CD4-positive, alpha-beta T cell treated with Interleukin-1 beta for 1 hour (primary cell): ENCODE results near the gene OR10K1.
"Not testable (repeated sequence)": the region's sequence is repeated elsewhere in the genome, so short reads cannot be mapped to it uniquely, and the experiment has no call there.

Experiments
- DNase-seq, 2 donors: peaks; one replicate each; pipeline ENCODE4 v3.0.0-alpha.2; 2020 to 2022

Gene OR10K1

GRCh38 chr1:158461534-158461933, at the start of gene OR10K1:
Gene OR10K1, plus strand, starts transcription at chr1:158461834. Its CDS starts 3,728 bp downstream, at chr1:158465562.
- DNase-seq, result no peak

GRCh38 chr1:158414651-158415345, 46.8 kb upstream of the OR10K1 start:
- DNase-seq, result no peak

GRCh38 chr1:158417586-158417985, 44.0 kb upstream of the OR10K1 start:
- DNase-seq, result no peak

DNA sequence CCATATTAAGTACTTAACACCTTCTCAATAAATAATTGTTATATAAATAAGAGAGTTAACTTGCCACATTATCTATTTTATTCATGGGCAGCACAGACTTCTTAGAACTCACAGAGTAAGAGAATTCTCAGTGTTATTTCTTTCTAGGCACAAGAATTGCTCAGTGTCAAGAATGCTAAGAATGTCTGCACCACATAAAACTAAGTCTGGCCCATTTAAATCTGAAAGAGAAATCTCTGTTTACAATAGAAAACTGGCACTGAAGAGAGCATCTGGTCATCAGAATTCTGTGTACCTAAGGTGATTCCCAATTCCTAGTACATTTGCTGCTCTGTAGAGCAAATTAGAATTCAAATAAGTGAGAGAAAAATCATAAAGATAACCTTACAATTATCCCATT, 39.4 kb upstream of the OR10K1 start:
- DNase-seq, result no peak

GRCh38 chr1:158425027-158425426, 36.6 kb upstream of the OR10K1 start:
- no peak for DNase-seq

- DNase-seq, result no peak
These were observed 35.5 kb upstream of the OR10K1 start, which contains the start of gene OR10K2 for GRCh38 chr1:158426137-158426536. Gene OR10K2, minus strand, starts transcription at chr1:158426237. Its CDS starts 5,371 bp downstream, at chr1:158420866.

GRCh38 chr1:158430163-158430562, 31.5 kb upstream of the OR10K1 start:
- DNase-seq, result not testable (repeated sequence)

DNA sequence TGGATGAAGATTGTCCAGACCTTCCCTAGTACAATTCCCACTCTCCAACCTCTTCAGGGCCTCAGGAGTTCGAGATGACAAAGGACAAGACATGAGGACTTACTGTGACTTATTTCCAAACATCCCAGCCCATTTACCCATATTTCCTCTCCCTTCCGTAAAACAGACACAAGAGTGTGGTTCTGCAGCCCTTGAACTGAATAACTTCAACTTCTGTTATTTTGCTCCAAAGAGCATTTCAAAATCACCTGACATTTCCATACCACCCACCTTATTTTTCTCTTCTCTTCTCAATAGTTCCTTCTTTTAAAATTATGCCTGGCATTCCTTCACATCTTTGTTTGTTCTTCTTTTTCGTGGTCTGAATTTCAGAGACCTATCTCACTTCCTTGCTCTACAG, 26.9 kb upstream of the OR10K1 start:
- no peak for DNase-seq

- no peak for DNase-seq
These were observed 16.3 kb upstream of the OR10K1 start for GRCh38 chr1:158445376-158445775.

- no peak for DNase-seq
These were observed 7.1 kb upstream of the OR10K1 start for GRCh38 chr1:158454537-158454936.

- no peak for DNase-seq
These were observed 4.4 kb upstream of the OR10K1 start for GRCh38 chr1:158457246-158457645.

DNA sequence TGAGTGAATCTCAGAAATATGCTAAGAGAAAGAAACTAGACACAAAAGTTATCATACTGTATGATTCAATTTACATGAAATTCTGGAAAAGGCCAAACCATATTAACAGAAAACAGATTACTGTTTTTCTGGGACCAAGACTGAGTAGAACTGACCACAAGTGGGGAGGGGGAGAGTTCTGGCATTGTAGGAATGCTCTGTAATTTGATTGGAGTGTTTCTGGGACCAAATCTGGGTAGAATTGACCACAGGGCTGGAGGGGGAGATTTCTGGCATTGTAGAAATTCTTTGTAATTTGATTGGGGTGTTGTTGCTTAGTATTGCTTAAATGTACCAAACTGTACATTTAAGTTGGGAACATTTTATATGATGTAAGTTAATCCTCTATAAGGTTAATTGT, 3.4 kb upstream of the OR10K1 start:
- no peak for DNase-seq

- no peak for DNase-seq
These were observed 10.3 kb downstream of the OR10K1 start, which contains the start of gene OR10R2 for GRCh38 chr1:158471920-158472319. Gene OR10R2, plus strand, starts transcription at chr1:158472220. Its CDS starts 106 bp downstream, at chr1:158472326.

DNA sequence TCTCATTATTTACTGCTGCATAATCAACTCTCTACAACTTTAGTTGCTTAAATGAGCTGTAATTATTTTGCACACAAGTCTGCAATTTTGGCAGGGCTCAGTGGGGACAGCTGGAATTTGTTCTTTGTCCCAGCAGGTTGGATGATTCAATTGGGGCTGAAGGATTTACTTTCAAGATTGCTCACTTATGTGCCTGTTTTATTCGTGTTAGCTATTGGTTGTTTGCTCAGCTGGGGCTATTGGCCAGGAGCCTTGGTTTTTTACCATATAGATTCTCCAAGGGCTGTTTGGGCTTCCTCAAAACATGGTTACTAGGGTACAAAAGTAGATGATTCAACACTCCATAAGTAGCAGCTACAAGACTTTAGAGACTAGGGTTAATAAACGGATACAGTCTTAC, 23.8 kb downstream of the OR10K1 start:
- no peak for DNase-seq

DNA sequence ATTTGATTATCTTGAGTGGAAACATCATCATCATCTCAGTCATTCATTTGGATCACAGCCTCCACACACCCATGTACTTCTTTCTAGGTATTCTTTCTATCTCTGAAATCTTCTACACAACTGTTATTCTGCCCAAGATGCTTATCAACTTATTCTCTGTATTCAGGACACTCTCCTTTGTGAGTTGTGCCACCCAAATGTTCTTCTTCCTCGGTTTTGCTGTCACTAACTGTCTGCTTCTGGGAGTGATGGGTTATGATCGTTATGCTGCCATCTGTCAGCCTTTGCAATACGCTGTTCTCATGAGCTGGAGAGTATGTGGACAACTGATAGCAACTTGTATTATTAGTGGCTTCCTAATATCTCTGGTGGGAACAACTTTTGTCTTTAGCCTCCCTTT, 29.7 kb downstream of the OR10K1 start:
- DNase-seq, result no peak

GRCh38 chr1:158493054-158493453, 31.4 kb downstream of the OR10K1 start:
- no peak for DNase-seq

GRCh38 chr1:158494796-158495195, 33.2 kb downstream of the OR10K1 start:
- no peak for DNase-seq

- DNase-seq, result no peak
These were observed 34.7 kb downstream of the OR10K1 start for GRCh38 chr1:158496374-158496773.

DNA sequence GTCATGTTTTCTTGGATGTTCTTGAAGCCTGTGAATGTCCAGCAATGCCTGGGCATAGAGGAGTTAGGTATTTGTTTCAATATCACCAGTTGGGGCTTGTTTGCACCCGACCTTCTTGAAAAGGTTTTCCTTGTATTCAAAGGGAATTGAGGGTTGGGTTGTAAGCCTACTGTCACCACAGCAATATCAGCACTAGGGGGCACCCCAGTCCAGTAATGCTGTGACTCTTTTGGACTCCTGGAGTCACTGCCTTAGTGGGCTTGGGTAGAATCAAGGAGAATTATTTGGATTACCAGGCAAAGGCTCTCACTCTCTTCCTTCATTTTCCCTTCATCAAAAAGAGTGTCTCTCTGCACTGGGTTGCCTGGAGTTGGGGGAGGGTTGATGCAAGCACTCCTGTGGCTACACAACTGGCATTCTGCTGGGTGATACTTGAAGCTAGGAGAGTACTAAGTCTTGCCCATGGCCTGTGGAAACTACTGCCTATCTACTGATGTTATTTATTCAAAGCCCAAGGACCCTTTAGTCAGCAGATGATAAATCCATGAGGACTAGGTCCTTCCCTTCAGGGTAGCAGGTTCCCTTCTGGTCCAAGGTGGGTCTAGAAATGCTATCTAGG, 44.8 kb downstream of the OR10K1 start:
- peak; percentile 46 to 51 for DNase-seq

GRCh38 chr1:158507511-158507910, 45.9 kb downstream of the OR10K1 start:
- no peak for DNase-seq

- DNase-seq, result no peak
These were observed 48.0 kb downstream of the OR10K1 start for GRCh38 chr1:158509471-158510156.

GRCh38 chr1:158516966-158517365, 55.3 kb downstream of the OR10K1 start:
- DNase-seq, result no peak
